LNCAP (cell line): ENCODE data around the gene SCG5.

Source experiments
- CTCF ChIP-seq: fragments of 450-650 bp; IDR thresholded peaks from 2 replicates; pipeline ENCODE4 v1.5.1; 2017; ENCODE audit warnings: mild to moderate bottlenecking

The SCG5 gene

GRCh38 chr15:32679298-32679690, 37.8 kb downstream of the SCG5 start:
- TF ChIP-seq CTCF, result no peak

- TF ChIP-seq CTCF, result no peak
These were observed 41.1 kb downstream of the SCG5 start for GRCh38 chr15:32682569-32682968.

- no peak for TF ChIP-seq CTCF
These were observed 41.6 kb downstream of the SCG5 start for GRCh38 chr15:32682977-32683630.

GRCh38 chr15:32683906-32684584, 42.5 kb downstream of the SCG5 start:
- TF ChIP-seq CTCF, result no peak

GRCh38 chr15:32685576-32685975, 44.1 kb downstream of the SCG5 start:
- no peak for TF ChIP-seq CTCF

GRCh38 chr15:32687556-32687955, 46.0 kb downstream of the SCG5 start:
- TF ChIP-seq CTCF, result no peak

- no peak for TF ChIP-seq CTCF
These were observed 46.7 kb downstream of the SCG5 start for GRCh38 chr15:32688151-32688639.
